Stimulated activated CD8-positive, alpha-beta memory T cell treated with anti-CD3 and anti-CD28 coated beads, Interleukin-12 subunit alpha, Interleukin-12 subunit beta, amount 100 ng/mL, for 1 hour (primary cell): ENCODE data around the gene BICRAL.
"Not testable (repeated sequence)": the region's sequence is repeated elsewhere in the genome, so short reads cannot be mapped to it uniquely, and the experiment has no call there.

Experiments used
- DNase-seq: peaks from one replicate; pipeline ENCODE4 v3.0.0-alpha.2; 2020; ENCODE audit warnings: low read depth

BICRAL gene

GRCh38 chr6:42791706-42792320, 10.0 kb downstream of the BICRAL start:
- no peak for DNase-seq

GRCh38 chr6:42795651-42796050, 13.8 kb downstream of the BICRAL start:
- no peak for DNase-seq

GRCh38 chr6:42796171-42796570, 14.3 kb downstream of the BICRAL start:
- DNase-seq = no peak

- not testable (repeated sequence) for DNase-seq
These were observed 15.8 kb downstream of the BICRAL start for GRCh38 chr6:42797696-42798095.

- no peak for DNase-seq
These were observed 23.5 kb downstream of the BICRAL start for GRCh38 chr6:42805297-42805861.

GRCh38 chr6:42806359-42806758, 24.5 kb downstream of the BICRAL start:
- not testable (repeated sequence) for DNase-seq

- DNase-seq = no peak
These were observed 26.9 kb downstream of the BICRAL start for GRCh38 chr6:42808492-42809483.

GRCh38 chr6:42813074-42813645, 31.3 kb downstream of the BICRAL start:
- no peak for DNase-seq

GRCh38 chr6:42813906-42814444, 32.1 kb downstream of the BICRAL start:
- DNase-seq = no peak

GRCh38 chr6:42815726-42816125, 33.9 kb downstream of the BICRAL start:
- not testable (repeated sequence) for DNase-seq

GRCh38 chr6:42817907-42818306, 36.1 kb downstream of the BICRAL start:
- DNase-seq = no peak

GRCh38 chr6:42818416-42818815, 36.6 kb downstream of the BICRAL start:
- no peak for DNase-seq

GRCh38 chr6:42818878-42819277, 37.0 kb downstream of the BICRAL start:
- no peak for DNase-seq

- DNase-seq = peak; percentile 3
These were observed 38.1 kb downstream of the BICRAL start for GRCh38 chr6:42819803-42820511.

GRCh38 chr6:42820512-42821340, 38.9 kb downstream of the BICRAL start:
- DNase-seq = no peak

GRCh38 chr6:42821341-42821668, 39.5 kb downstream of the BICRAL start:
- no peak for DNase-seq

- no peak for DNase-seq
These were observed 40.0 kb downstream of the BICRAL start for GRCh38 chr6:42821846-42822245.

GRCh38 chr6:42829561-42830092, 47.8 kb downstream of the BICRAL start:
- no peak for DNase-seq

- DNase-seq = no peak
These were observed 49.4 kb downstream of the BICRAL start for GRCh38 chr6:42831237-42831636.

- no peak for DNase-seq
These were observed 52.2 kb downstream of the BICRAL start for GRCh38 chr6:42834056-42834455.
